ENCODE measurements around the gene LAMC2. TPM values are rescaled to one million over a fixed set of nuclear protein-coding genes. Genes with fewer than 3 reads are reported as not detected.

The LAMC2 gene
- total RNA-seq, 1 donor = 3.3 TPM

DNA sequence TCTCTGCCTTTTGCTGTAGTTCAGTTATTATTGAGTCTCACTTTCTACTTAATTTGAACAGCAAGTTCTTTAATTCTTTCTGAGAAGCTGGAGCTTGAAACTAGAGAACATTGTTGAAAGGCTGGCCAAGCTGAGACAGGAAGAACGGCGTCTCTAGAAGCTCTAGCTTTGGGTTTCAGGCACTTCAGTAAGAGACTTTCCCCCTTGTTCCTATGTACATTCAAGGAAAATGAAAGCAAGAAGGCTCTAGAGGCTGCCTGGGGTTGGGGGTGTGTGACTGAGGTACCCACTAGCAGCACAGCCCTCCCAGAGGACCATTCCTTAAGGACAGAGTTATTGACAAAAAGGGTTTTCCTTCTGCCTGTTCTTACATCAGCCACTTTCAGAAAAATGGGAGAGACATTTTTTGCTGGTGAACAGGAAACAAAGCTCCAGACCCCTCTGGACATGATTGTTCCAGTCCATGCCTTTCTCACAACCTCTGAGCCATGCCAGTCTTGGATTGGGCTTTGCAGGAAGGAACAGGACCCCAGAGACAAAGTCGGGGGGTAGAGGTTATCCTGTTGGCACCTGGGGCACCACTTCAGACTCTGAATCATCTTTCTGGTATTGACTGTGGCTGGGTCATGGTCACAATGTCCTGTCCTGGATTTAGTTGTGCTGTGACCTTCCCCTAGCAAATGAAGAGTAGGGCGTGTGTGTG, 63.1 kb downstream of the LAMC2 start:
- peak overlapping the region; percentile 10 for H3K4me2 ChIP-seq (ENCODE audit: insufficient read depth, low read length)
- TF ChIP-seq, protein P1, sequence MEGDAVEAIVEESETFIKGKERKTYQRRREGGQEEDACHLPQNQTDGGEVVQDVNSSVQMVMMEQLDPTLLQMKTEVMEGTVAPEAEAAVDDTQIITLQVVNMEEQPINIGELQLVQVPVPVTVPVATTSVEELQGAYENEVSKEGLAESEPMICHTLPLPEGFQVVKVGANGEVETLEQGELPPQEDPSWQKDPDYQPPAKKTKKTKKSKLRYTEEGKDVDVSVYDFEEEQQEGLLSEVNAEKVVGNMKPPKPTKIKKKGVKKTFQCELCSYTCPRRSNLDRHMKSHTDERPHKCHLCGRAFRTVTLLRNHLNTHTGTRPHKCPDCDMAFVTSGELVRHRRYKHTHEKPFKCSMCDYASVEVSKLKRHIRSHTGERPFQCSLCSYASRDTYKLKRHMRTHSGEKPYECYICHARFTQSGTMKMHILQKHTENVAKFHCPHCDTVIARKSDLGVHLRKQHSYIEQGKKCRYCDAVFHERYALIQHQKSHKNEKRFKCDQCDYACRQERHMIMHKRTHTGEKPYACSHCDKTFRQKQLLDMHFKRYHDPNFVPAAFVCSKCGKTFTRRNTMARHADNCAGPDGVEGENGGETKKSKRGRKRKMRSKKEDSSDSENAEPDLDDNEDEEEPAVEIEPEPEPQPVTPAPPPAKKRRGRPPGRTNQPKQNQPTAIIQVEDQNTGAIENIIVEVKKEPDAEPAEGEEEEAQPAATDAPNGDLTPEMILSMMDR (IDR thresholded peaks at IDR 0.05; ENCODE audit: extremely low read depth, low read depth, low read length) = no peak
- no peaks in the 10 kb centered on the region for H3K36me3 ChIP-seq (ENCODE audit: insufficient read depth, low read length)
- H3K4me1 ChIP-seq (ENCODE audit: insufficient read depth, low read length) = peaks cover 8% of the 10 kb centered on the region
- no peak overlapping the region for H3K27ac ChIP-seq (ENCODE audit: low read depth, low read length)
- no peak for DNase-seq (ENCODE audit: insufficient read length, low spot score, missing footprints)
- H3K79me2 ChIP-seq (ENCODE audit: insufficient read depth, low read length) = no peaks in the 10 kb centered on the region
- H3K27me3 ChIP-seq (ENCODE audit: insufficient read depth, low read length) = no peaks in the 10 kb centered on the region
- H2AFZ ChIP-seq (ENCODE audit: low read length) = peak overlapping the region; percentile 63
- no peaks in the 10 kb centered on the region for H3K9me3 ChIP-seq (ENCODE audit: low read depth, low read length)
- no peak overlapping the region for H3K4me3 ChIP-seq (ENCODE audit: insufficient read depth, low read length)
- no peaks in the 10 kb centered on the region for H4K20me1 ChIP-seq (ENCODE audit: insufficient read depth, low read length)

DNA sequence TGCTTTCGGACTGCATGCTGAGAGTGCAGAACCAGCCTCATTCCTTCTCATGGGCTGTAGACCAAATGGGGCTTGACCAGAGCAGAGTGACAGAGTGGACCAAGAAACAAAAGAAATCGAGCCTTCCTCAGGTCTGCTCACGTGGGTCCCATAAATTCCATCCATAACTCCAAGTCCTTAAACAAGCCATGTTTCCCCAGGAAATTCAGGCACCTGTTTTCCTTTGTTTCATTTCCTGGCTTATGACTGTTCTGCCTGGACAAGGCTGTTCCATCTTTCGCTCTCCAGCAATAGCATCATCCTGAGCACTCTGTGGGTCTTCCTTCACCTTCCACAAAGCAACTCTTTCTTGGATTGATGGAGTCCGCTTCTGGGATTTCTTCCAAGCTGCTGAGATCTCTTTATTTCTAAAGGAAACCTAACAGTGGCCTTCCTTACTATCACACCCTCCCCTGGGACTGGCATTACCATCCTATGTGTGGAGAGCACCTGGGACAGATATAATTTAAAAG, 63.9 kb downstream of the LAMC2 start:
- TF ChIP-seq, protein P1 (IDR thresholded peaks at IDR 0.05; ENCODE audit: extremely low read depth, low read depth, low read length) = no peak
- Histone ChIP-seq H3K4me3 (ENCODE audit: insufficient read depth, low read length) (no peak overlapping the region), H3K27me3 (ENCODE audit: insufficient read depth, low read length) (no peaks in the 10 kb centered on the region)

DNA sequence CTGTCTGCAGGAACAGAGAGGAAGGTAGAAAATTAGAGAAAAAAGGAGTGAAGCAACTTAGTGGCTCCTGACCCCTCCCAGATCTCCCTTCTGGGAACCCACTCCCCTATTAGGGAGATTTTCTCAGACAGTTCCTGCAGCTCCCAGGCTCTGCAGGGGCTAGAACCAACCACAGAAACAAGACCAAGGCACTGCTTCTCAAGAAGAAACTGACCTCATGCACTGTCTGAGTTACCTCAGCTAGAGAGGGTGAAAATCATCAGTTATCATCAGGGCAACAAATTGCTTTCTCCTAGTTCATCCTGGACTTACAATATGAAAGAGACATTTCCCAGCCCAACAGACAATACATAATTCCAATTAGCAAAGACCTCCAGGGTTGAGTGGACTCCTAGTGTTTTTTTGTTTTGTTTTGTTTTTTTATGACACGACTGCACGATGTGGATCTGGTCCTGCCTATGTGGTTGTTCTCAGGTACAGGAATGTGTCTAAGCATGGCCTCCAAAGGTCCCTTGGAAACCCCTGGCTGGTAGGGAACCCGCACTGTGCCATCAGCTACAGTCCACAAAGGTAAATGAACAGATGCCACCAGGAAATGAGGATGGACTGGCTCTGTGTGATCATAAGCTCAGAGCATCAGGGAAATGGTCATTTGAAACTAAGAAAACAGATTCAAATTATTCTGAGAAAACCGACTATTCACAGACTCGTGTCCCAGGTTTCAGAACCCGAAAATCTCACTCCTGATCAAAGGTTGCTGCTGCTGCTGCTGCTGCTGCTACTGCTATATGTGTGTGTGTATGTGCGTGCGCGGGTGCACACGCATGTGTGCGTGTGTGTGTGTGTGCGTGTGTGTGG, 65.3 kb downstream of the LAMC2 start:
- TF ChIP-seq, protein P1 (IDR thresholded peaks at IDR 0.05; ENCODE audit: extremely low read depth, low read depth, low read length) = no peak
- DNase-seq (ENCODE audit: insufficient read length, low spot score, missing footprints) = no peak
- Histone ChIP-seq H3K27ac (ENCODE audit: low read depth, low read length) (no peak overlapping the region), H3K4me1 (ENCODE audit: insufficient read depth, low read length) (no peaks in the 10 kb centered on the region), H3K79me2 (ENCODE audit: insufficient read depth, low read length) (no peaks in the 10 kb centered on the region), H3K27me3 (ENCODE audit: insufficient read depth, low read length) (no peaks in the 10 kb centered on the region), H2AFZ (ENCODE audit: low read length) (no peak overlapping the region), H3K9me3 (ENCODE audit: low read depth, low read length) (no peaks in the 10 kb centered on the region), H4K20me1 (ENCODE audit: insufficient read depth, low read length) (no peaks in the 10 kb centered on the region), H3K4me3 (ENCODE audit: insufficient read depth, low read length) (no peak overlapping the region), H3K36me3 (ENCODE audit: insufficient read depth, low read length) (no peaks in the 10 kb centered on the region), H3K4me2 (ENCODE audit: insufficient read depth, low read length) (no peak overlapping the region)

More for the DNA sequence above, 63.9 kb downstream of the LAMC2 start:
- DNase-seq (ENCODE audit: insufficient read length, low spot score, missing footprints) = no peak
- Histone ChIP-seq H3K4me2 (ENCODE audit: insufficient read depth, low read length) (no peak overlapping the region), H3K79me2 (ENCODE audit: insufficient read depth, low read length) (no peaks in the 10 kb centered on the region), H3K36me3 (ENCODE audit: insufficient read depth, low read length) (no peaks in the 10 kb centered on the region), H3K27ac (ENCODE audit: low read depth, low read length) (no peak overlapping the region), H3K4me1 (ENCODE audit: insufficient read depth, low read length) (no peaks in the 10 kb centered on the region), H3K9me3 (ENCODE audit: low read depth, low read length) (no peaks in the 10 kb centered on the region), H4K20me1 (ENCODE audit: insufficient read depth, low read length) (no peaks in the 10 kb centered on the region), H2AFZ (ENCODE audit: low read length) (no peak overlapping the region)

DNA sequence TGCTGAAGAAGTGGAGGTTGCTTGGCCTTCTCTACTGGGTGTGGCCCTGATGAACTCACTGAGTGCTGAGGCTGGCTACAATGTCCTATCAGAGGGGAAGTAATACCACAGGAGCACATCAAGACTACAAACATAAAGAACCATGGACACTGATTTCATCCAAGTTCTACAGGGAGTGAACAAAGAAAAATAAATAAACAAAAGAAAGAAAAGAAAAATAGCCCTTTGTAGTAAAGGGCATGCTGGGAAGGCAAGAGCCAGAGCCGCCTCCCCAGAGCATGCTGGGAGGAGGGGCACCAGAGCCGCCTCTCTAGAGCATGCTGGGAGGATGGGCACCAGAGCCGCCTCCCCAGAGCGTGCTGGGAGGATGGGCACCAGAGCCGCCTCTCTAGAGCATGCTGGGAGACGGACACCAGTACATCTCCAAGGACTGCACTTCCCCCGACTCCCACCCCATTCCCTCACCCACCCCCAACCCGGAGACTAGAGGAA, 65.9 kb downstream of the LAMC2 start:
- Histone ChIP-seq H4K20me1 (ENCODE audit: insufficient read depth, low read length) (no peaks in the 10 kb centered on the region), H3K9me3 (ENCODE audit: low read depth, low read length) (no peaks in the 10 kb centered on the region), H3K36me3 (ENCODE audit: insufficient read depth, low read length) (no peaks in the 10 kb centered on the region), H3K4me2 (ENCODE audit: insufficient read depth, low read length) (no peak overlapping the region), H3K79me2 (ENCODE audit: insufficient read depth, low read length) (no peaks in the 10 kb centered on the region), H3K4me3 (ENCODE audit: insufficient read depth, low read length) (no peak overlapping the region), H3K4me1 (ENCODE audit: insufficient read depth, low read length) (no peaks in the 10 kb centered on the region), H3K27ac (ENCODE audit: low read depth, low read length) (no peak overlapping the region), H3K27me3 (ENCODE audit: insufficient read depth, low read length) (no peaks in the 10 kb centered on the region), H2AFZ (ENCODE audit: low read length) (no peak overlapping the region)
- no peak for DNase-seq (ENCODE audit: insufficient read length, low spot score, missing footprints)
- TF ChIP-seq, protein P1 (IDR thresholded peaks at IDR 0.05; ENCODE audit: extremely low read depth, low read depth, low read length) = no peak

Measured in osteoblast (primary cell).